Ishikawa (cell line): ENCODE measurements around the gene CYB561.

Source experiments
- CEBPB ChIP-seq: IDR thresholded peaks from 2 replicates; pipeline ENCODE4 v1.6.1; 2012
- CREB1 ChIP-seq: IDR thresholded peaks from 2 replicates; pipeline ENCODE4 v1.6.1; 2012; ENCODE audit warnings: low read depth
- EGR1 ChIP-seq: IDR thresholded peaks from 2 replicates; pipeline ENCODE4 v1.6.1; 2012
- EP300 ChIP-seq: IDR thresholded peaks from 2 replicates; pipeline ENCODE4 v1.6.1; 2012; ENCODE audit warnings: borderline replicate concordance
- FOXM1 ChIP-seq: IDR thresholded peaks from 2 replicates; pipeline ENCODE4 v1.6.1; 2012; ENCODE audit warnings: low read depth, borderline replicate concordance
- MAX ChIP-seq: IDR thresholded peaks from 2 replicates; pipeline ENCODE4 v1.6.1; 2012
- NFIC ChIP-seq: IDR thresholded peaks from 2 replicates; pipeline ENCODE4 v1.6.1; 2012
- RAD21 ChIP-seq: IDR thresholded peaks from 2 replicates; pipeline ENCODE4 v1.6.1; 2012; ENCODE audit warnings: low read depth
- REST ChIP-seq: IDR thresholded peaks from 2 replicates; pipeline ENCODE4 v1.6.1; 2012; ENCODE audit warnings: low read depth, mild to moderate bottlenecking
- TAF1 ChIP-seq: IDR thresholded peaks from 2 replicates; pipeline ENCODE4 v1.6.1; 2012; ENCODE audit warnings: low read depth, mild to moderate bottlenecking
- TCF12 ChIP-seq: IDR thresholded peaks from 2 replicates; pipeline ENCODE4 v1.6.1; 2012; ENCODE audit warnings: low read depth
- TEAD4 ChIP-seq: IDR thresholded peaks from 2 replicates; pipeline ENCODE4 v1.6.1; 2012
- USF1 ChIP-seq: IDR thresholded peaks from 2 replicates; pipeline ENCODE4 v1.6.1; 2012
- YY1 ChIP-seq: IDR thresholded peaks from 2 replicates; pipeline ENCODE4 v1.6.1; 2012; ENCODE audit warnings: low read depth
- ZBTB7A ChIP-seq: IDR thresholded peaks from 2 replicates; pipeline ENCODE4 v1.6.1; 2012; ENCODE audit warnings: low read depth

CYB561 gene

GRCh38 chr17:63445954-63446752 is at the start of gene CYB561:
Gene CYB561 (minus strand): TSS chr17:63446306. CDS start chr17:63437547, 8,759 bp downstream.
- TF ChIP-seq ZBTB7A, result no peak; the same call in none of the 2 replicates
- peak; percentile 53 for TF ChIP-seq EGR1
- 0 out of 2 replicates have a peak, but pooled peaks have one; percentile 55 for TF ChIP-seq USF1
- TF ChIP-seq RAD21, result no peak
- TF ChIP-seq YY1, result no peak
- TF ChIP-seq MAX, result peak; percentile 94
- TF ChIP-seq TCF12, result no peak
- TF ChIP-seq TAF1, result 0 out of 2 replicates have a peak, but pooled peaks have one; percentile 13
- no peak for TF ChIP-seq REST
- TF ChIP-seq EP300, result no peak
- TF ChIP-seq TEAD4, result peak; percentile 28; the same call in 1 of the 2 replicates
- no peak for TF ChIP-seq CEBPB
- no peak for TF ChIP-seq FOXM1

- no peak for TF ChIP-seq TCF12
- no peak for TF ChIP-seq FOXM1
- no peak for TF ChIP-seq TAF1
- TF ChIP-seq MAX, result no peak
- TF ChIP-seq CREB1, result no peak
- TF ChIP-seq EP300, result no peak
- TF ChIP-seq CEBPB, result no peak
- TF ChIP-seq TEAD4, result no peak
- no peak for TF ChIP-seq REST
- no peak for TF ChIP-seq NFIC
- TF ChIP-seq USF1, result no peak
- no peak for TF ChIP-seq EGR1
- TF ChIP-seq RAD21, result no peak
- TF ChIP-seq ZBTB7A, result no peak
- no peak for TF ChIP-seq YY1
Measured at GRCh38 chr17:63495491-63495890, 49.4 kb upstream of the CYB561 start.

GRCh38 chr17:63494300-63494928 is 48.3 kb upstream of the CYB561 start:
- TF ChIP-seq EP300 (no peak), TEAD4 (no peak), CREB1 (no peak)

- TF ChIP-seq EGR1, result no peak
- TF ChIP-seq TCF12, result no peak
- TF ChIP-seq FOXM1, result no peak
- TF ChIP-seq USF1, result no peak
- TF ChIP-seq RAD21, result no peak
- no peak for TF ChIP-seq CEBPB
- TF ChIP-seq CREB1, result no peak
- TF ChIP-seq ZBTB7A, result no peak
- TF ChIP-seq NFIC, result no peak
- TF ChIP-seq TEAD4, result no peak
- TF ChIP-seq TAF1, result no peak
- TF ChIP-seq MAX, result no peak
- no peak for TF ChIP-seq EP300
- no peak for TF ChIP-seq REST
- TF ChIP-seq YY1, result no peak
Measured at GRCh38 chr17:63493411-63493810, 47.3 kb upstream of the CYB561 start.
